Measurements from ENCODE around the gene EPHA4. TPM values are rescaled to one million over a fixed set of nuclear protein-coding genes. Genes with fewer than 3 reads are reported as not detected.

The EPHA4 gene
- total and polyA plus RNA-seq, 2 of the 4 experiments (the other 2 are of a cell fraction): 36.9 to 132 TPM

DNA sequence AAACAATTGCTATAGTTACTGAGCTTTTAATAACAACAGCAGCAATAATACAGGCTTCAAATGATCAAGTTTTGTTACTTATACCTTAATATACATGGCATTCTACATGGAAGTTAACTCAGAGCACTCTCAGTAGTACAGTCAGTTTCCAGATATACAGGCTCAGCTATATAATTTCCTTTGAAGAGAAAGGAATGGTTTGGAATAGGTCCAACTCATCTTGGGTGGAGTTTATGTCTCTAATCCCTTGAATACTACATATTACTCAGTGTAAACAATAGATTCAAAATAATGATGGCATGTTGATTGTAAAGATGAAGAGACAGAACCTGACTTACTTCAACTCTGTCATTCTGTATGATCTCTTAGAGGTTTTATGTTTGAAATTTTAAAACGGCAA lies 174.9 kb downstream of the EPHA4 start:
- no peak for ATAC-seq (ENCODE audit: low read depth)
- no peak overlapping the region for H3K56ac ChIP-seq (ENCODE audit: extremely low read depth, insufficient read depth, low read length)
- no peak overlapping the region for H2BK20ac ChIP-seq (ENCODE audit: low read depth, low read length)
- in situ Hi-C loops (cut with MboI; ENCODE audit: low sequenced_read_pairs) (no loop called here), intact Hi-C loops (cut with micrococcal nuclease) (no loop called here), dilution Hi-C loops (cut with HindIII; ENCODE audit: low sequenced_read_pairs, unreplicated experiment) (no loop called here)
- ChIA-PET CTCF (no interaction called here), POLR2A (ENCODE audit: unreplicated experiment) (no interaction called here)
- DNase-seq: peak; percentile 7
- H3K4ac ChIP-seq (ENCODE audit: low read depth, low read length): no peak overlapping the region
- no peak overlapping the region for H3K27ac ChIP-seq (ENCODE audit: insufficient read depth, low read length)
- H2AK5ac ChIP-seq (ENCODE audit: low read depth, low read length): no peak overlapping the region
- H2BK15ac ChIP-seq (ENCODE audit: low read depth, low read length): no peak overlapping the region
- H3K23ac ChIP-seq (ENCODE audit: low read depth, low read length): no peak overlapping the region
- no TSS peak for BruUV-seq (replicated peaks)
- no peak overlapping the region for H3K9ac ChIP-seq (ENCODE audit: low read depth, low read length)
- peaks cover 3% of the 10 kb centered on the region; the same call in 1 of the 2 replicates for H3K9me3 ChIP-seq (ENCODE audit: control insufficient read depth, insufficient read depth, low read length)
- H2BK120ac ChIP-seq (ENCODE audit: low read depth, low read length): no peak overlapping the region
- H3K36me3 ChIP-seq (ENCODE audit: control insufficient read depth, insufficient read depth, low read length): no peaks in the 10 kb centered on the region
- no peaks in the 10 kb centered on the region for H4K20me1 ChIP-seq (ENCODE audit: insufficient read depth, low read length)
- no peak overlapping the region for H3K18ac ChIP-seq (ENCODE audit: low read depth, low read length)
- WGBS, 2 experiments (ENCODE audit: extremely low coverage in 2 of 2, insufficient read length in 1 of 2): no CpG with 5 or more reads among the region's 1 CpG
- no peak overlapping the region for H3K4me2 ChIP-seq (ENCODE audit: low read depth, low read length)
- no peaks in the 10 kb centered on the region for H3K79me1 ChIP-seq (ENCODE audit: low read depth in 1 of 2, low read length in 2 of 2)
- no peak overlapping the region for H3K4me3 ChIP-seq (ENCODE audit: insufficient read depth, low read depth, low read length)
- H4K5ac ChIP-seq (ENCODE audit: low read depth, low read length): no peak overlapping the region
- H2BK5ac ChIP-seq (ENCODE audit: low read depth, low read length, poor library complexity, severe bottlenecking): no peak overlapping the region
- no peaks in the 10 kb centered on the region for H3K9me1 ChIP-seq (ENCODE audit: insufficient read depth, low read length)
- H3K4me1 ChIP-seq (ENCODE audit: control insufficient read depth, insufficient read depth, low read length): no peaks in the 10 kb centered on the region
- H2AFZ ChIP-seq (replicated peaks; ENCODE audit: low read length, poor library complexity): no peak overlapping the region
- H2AK9ac ChIP-seq (replicated peaks; ENCODE audit: low read depth, low read length, poor library complexity): no peak overlapping the region
- H4K91ac ChIP-seq (ENCODE audit: insufficient read depth, low read depth, low read length): no peak overlapping the region
- no peak overlapping the region for H3K14ac ChIP-seq (replicated peaks; ENCODE audit: low read depth, low read length)
- H3K27me3 ChIP-seq (ENCODE audit: control insufficient read depth, insufficient read depth, low read length): no peaks in the 10 kb centered on the region
- no peak for TF ChIP-seq FOS (IDR thresholded peaks at IDR 0.05; ENCODE audit: low read depth, low read length)
- no peak for TF ChIP-seq MAFK (IDR thresholded peaks at IDR 0.05; ENCODE audit: low read depth, low read length)
- TF ChIP-seq, protein P1, sequence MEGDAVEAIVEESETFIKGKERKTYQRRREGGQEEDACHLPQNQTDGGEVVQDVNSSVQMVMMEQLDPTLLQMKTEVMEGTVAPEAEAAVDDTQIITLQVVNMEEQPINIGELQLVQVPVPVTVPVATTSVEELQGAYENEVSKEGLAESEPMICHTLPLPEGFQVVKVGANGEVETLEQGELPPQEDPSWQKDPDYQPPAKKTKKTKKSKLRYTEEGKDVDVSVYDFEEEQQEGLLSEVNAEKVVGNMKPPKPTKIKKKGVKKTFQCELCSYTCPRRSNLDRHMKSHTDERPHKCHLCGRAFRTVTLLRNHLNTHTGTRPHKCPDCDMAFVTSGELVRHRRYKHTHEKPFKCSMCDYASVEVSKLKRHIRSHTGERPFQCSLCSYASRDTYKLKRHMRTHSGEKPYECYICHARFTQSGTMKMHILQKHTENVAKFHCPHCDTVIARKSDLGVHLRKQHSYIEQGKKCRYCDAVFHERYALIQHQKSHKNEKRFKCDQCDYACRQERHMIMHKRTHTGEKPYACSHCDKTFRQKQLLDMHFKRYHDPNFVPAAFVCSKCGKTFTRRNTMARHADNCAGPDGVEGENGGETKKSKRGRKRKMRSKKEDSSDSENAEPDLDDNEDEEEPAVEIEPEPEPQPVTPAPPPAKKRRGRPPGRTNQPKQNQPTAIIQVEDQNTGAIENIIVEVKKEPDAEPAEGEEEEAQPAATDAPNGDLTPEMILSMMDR (conservative IDR thresholded peaks at IDR 0.05; ENCODE audit: low read depth, low read length): no peak
- no peak for TF ChIP-seq MAZ (IDR thresholded peaks at IDR 0.05; ENCODE audit: borderline replicate concordance, low read depth, low read length)
- TF ChIP-seq RFX5 (IDR thresholded peaks at IDR 0.05; ENCODE audit: low read depth, low read length): no peak
- TF ChIP-seq CHD1 (IDR thresholded peaks at IDR 0.05; ENCODE audit: low read depth, low read length): no peak
- TF ChIP-seq, protein P2, sequence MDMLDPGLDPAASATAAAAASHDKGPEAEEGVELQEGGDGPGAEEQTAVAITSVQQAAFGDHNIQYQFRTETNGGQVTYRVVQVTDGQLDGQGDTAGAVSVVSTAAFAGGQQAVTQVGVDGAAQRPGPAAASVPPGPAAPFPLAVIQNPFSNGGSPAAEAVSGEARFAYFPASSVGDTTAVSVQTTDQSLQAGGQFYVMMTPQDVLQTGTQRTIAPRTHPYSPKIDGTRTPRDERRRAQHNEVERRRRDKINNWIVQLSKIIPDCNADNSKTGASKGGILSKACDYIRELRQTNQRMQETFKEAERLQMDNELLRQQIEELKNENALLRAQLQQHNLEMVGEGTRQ (IDR thresholded peaks at IDR 0.05; ENCODE audit: low read depth, low read length): no peak
- TF ChIP-seq RCOR1 (IDR thresholded peaks at IDR 0.05; ENCODE audit: insufficient replicate concordance, low read length): no peak
- TF ChIP-seq BHLHE40 (IDR thresholded peaks at IDR 0.05; ENCODE audit: low read depth, low read length): no peak
- no peak for TF ChIP-seq RAD21 (IDR thresholded peaks at IDR 0.05; ENCODE audit: low read length)
- TF ChIP-seq CEBPB (IDR thresholded peaks at IDR 0.05; ENCODE audit: low read depth, low read length): no peak
- TF ChIP-seq POLR2A (IDR thresholded peaks at IDR 0.05; ENCODE audit: low read depth, low read length): no peak
- TF ChIP-seq SMC3 (IDR thresholded peaks at IDR 0.05; ENCODE audit: low read depth, low read length): no peak
- TF ChIP-seq NFE2L2 (IDR thresholded peaks at IDR 0.05; ENCODE audit: low read depth, low read length): no peak
- TF ChIP-seq MXI1 (IDR thresholded peaks at IDR 0.05; ENCODE audit: borderline replicate concordance, low read depth, low read length): no peak
- TF ChIP-seq, protein P3, sequence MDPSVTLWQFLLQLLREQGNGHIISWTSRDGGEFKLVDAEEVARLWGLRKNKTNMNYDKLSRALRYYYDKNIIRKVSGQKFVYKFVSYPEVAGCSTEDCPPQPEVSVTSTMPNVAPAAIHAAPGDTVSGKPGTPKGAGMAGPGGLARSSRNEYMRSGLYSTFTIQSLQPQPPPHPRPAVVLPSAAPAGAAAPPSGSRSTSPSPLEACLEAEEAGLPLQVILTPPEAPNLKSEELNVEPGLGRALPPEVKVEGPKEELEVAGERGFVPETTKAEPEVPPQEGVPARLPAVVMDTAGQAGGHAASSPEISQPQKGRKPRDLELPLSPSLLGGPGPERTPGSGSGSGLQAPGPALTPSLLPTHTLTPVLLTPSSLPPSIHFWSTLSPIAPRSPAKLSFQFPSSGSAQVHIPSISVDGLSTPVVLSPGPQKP (IDR thresholded peaks at IDR 0.05; ENCODE audit: borderline replicate concordance, low read depth, low read length): no peak
- H4K8ac ChIP-seq (ENCODE audit: low read depth in 2 of 2, low read length in 2 of 2): no peak overlapping the region
